Epithelial cell of esophagus (primary cell): Measurements from ENCODE around the gene CELF4.

Experiments used
- DNase-seq: peaks from one replicate; pipeline ENCODE4 v3.0.0; 2010; ENCODE audit warnings: low read depth
- H3K4me3 ChIP-seq: 2 replicates; pipeline ENCODE4 v1.5.1; 2011; ENCODE audit warnings: mild to moderate bottlenecking, low read length, control low read depth
- CTCF ChIP-seq: IDR thresholded peaks from 2 replicates; pipeline ENCODE4 v1.5.1; 2011; ENCODE audit warnings: low read depth, mild to moderate bottlenecking, low read length, control low read depth, inconsistent platforms; ENCODE audit not compliant: insufficient read depth; ENCODE audit errors: missing control alignments

The CELF4 gene

GRCh38 chr18:37521510-37522465 lies 43.8 kb downstream of the CELF4 start:
- H3K4me3 ChIP-seq, result no peak overlapping the region
- TF ChIP-seq CTCF, result no peak
- DNase-seq, result no peak

- no peak for TF ChIP-seq CTCF
- no peak overlapping the region for H3K4me3 ChIP-seq
- no peak for DNase-seq
These were observed 45.1 kb downstream of the CELF4 start for GRCh38 chr18:37520508-37520907.

- H3K4me3 ChIP-seq, result no peak overlapping the region
- TF ChIP-seq CTCF, result no peak
- no peak for DNase-seq
These were observed 46.0 kb downstream of the CELF4 start for GRCh38 chr18:37519510-37520135.

- no peak overlapping the region for H3K4me3 ChIP-seq
- DNase-seq, result no peak
- TF ChIP-seq CTCF, result no peak
These were observed 49.2 kb downstream of the CELF4 start for GRCh38 chr18:37516361-37516853.

- no peak overlapping the region for H3K4me3 ChIP-seq
- TF ChIP-seq CTCF, result no peak
- no peak for DNase-seq
These were observed 50.6 kb downstream of the CELF4 start for GRCh38 chr18:37514953-37515352.

GRCh38 chr18:37512400-37512799 lies 53.2 kb downstream of the CELF4 start:
- DNase-seq, result no peak
- no peak overlapping the region for H3K4me3 ChIP-seq

More at GRCh38 chr18:37512400-37512799, 53.2 kb downstream of the CELF4 start:
- no peak for TF ChIP-seq CTCF
